Endothelial cell of umbilical vein (primary cell): ENCODE results near the gene LPCAT3. TPM values are rescaled to one million over a fixed set of nuclear protein-coding genes. Genes with fewer than 3 reads are reported as not detected.

Experiments used
- BruUV-seq: library from RNA; stranded (reverse); fragments of 400-500 nt; replicated peaks from 2 replicates; lab custom pipeline; 2021; lab: Mats Ljungman, UMichigan
- CTCF ChIA-PET: fragments of 300-600, 350-600 bp; sonication (Branson Sonifier 250); formaldehyde crosslinking; loops from one replicate; lab custom pipeline; 2021; ENCODE audit warnings: antibody characterized with exemption, inconsistent platforms; lab: Charles Lee
- POLR2A ChIA-PET: fragments of 300-600, 350-600 bp; sonication (Branson Sonifier 250); formaldehyde crosslinking; loops from one replicate; lab custom pipeline; 2021; ENCODE audit warnings: antibody characterized with exemption, inconsistent platforms; lab: Charles Lee
- DNase-seq: peaks from one replicate; pipeline ENCODE4 v3.0.0-alpha.2; 2011; ENCODE audit warnings: low read depth, low spot score
- FAIRE-seq: peaks from 2 replicates; lab custom pipeline; 2011; peaks lifted over from hg19 to GRCh38; lab: Jason Lieb, UNC
- H2AFZ ChIP-seq: 2 replicates; pipeline ENCODE4 v1.6.0; 2012; ENCODE audit warnings: low read depth, low read length, control low read depth, inconsistent platforms
- H3K27ac ChIP-seq: 2 replicates; pipeline ENCODE4 v1.5.1; 2011; ENCODE audit warnings: low read depth, mild to moderate bottlenecking, control low read depth, low read length, moderate library complexity; ENCODE audit not compliant: insufficient read depth
- H3K27me3 ChIP-seq, 2 experiments: 2 replicates each; pipeline versions ENCODE4 v1.6.0 to v1.6.1; 2011; ENCODE audit warnings: low read length in 2 of 2, mixed read lengths in 1 of 2; ENCODE audit not compliant: control insufficient read depth in 2 of 2, insufficient read depth in 2 of 2
- H3K36me3 ChIP-seq, 2 experiments: 2 replicates in 1 of 2; 3 replicates in 1 of 2; pipeline ENCODE4 v1.5.1; 2011; ENCODE audit warnings: low read length in 2 of 2, mild to moderate bottlenecking in 1 of 2, moderate library complexity in 1 of 2; ENCODE audit not compliant: control insufficient read depth in 2 of 2, insufficient read depth in 2 of 2; ENCODE audit errors: extremely low read depth in 1 of 2
- H3K4me1 ChIP-seq: 3 replicates; pipeline ENCODE4 v1.5.1; 2011; ENCODE audit warnings: mild to moderate bottlenecking, low read length; ENCODE audit not compliant: control insufficient read depth, insufficient read depth; ENCODE audit errors: extremely low read depth
- H3K4me2 ChIP-seq: 2 replicates; pipeline ENCODE4 v1.6.1; 2011; ENCODE audit warnings: low read length, control low read depth, mixed read lengths; ENCODE audit not compliant: insufficient read depth
- H3K4me3 ChIP-seq, 3 experiments: fragments of 200-600 bp in 1 of 3; sonication (generic), shearing (Covaris generic) in 1 of 3; replicated peaks in 1 of 3; 2 replicates each; pipeline ENCODE4 v1.5.1; 2011 to 2016; ENCODE audit warnings: control low read depth in 3 of 3, low read length in 3 of 3, mild to moderate bottlenecking in 2 of 3, inconsistent platforms in 1 of 3, low read depth in 1 of 3, moderate library complexity in 1 of 3; ENCODE audit not compliant: insufficient read depth in 1 of 3
- H3K79me2 ChIP-seq: 2 replicates; pipeline ENCODE4 v1.6.0; 2012; ENCODE audit warnings: low read length, inconsistent platforms; ENCODE audit not compliant: control insufficient read depth, insufficient read depth
- H3K9ac ChIP-seq: replicated peaks from 2 replicates; pipeline ENCODE3; 2011; ENCODE audit warnings: low read length, control low read depth; ENCODE audit not compliant: insufficient read depth; ENCODE audit errors: extremely low read depth
- H3K9me1 ChIP-seq: replicated peaks from 3 replicates; pipeline ENCODE4 v1.6.0; 2011; ENCODE audit warnings: mild to moderate bottlenecking, low read length; ENCODE audit not compliant: control insufficient read depth, insufficient read depth; ENCODE audit errors: extremely low read depth
- H3K9me3 ChIP-seq: replicated peaks from 2 replicates; pipeline ENCODE4 v1.5.1; 2012; ENCODE audit warnings: low read length, inconsistent platforms; ENCODE audit not compliant: control insufficient read depth, insufficient read depth
- H4K20me1 ChIP-seq: replicated peaks from 2 replicates; pipeline ENCODE3; 2011; ENCODE audit warnings: mild to moderate bottlenecking, low read length; ENCODE audit not compliant: control insufficient read depth, insufficient read depth; ENCODE audit errors: extremely low read depth
- CTCF ChIP-seq, 2 donors: IDR thresholded peaks; 1 replicate in 1 of 2; 2 replicates in 1 of 2; pipeline ENCODE4 v1.5.1; 2011; ENCODE audit warnings: low read length in 2 of 2, mild to moderate bottlenecking in 2 of 2, moderate library complexity in 2 of 2, control low read depth in 1 of 2, inconsistent platforms in 1 of 2, low read depth in 1 of 2; ENCODE audit not compliant: insufficient read depth in 1 of 2; ENCODE audit errors: extremely low read depth in 1 of 2
- EZH2 ChIP-seq: IDR thresholded peaks from 2 replicates; pipeline ENCODE4 v1.6.1; 2012; ENCODE audit warnings: borderline replicate concordance, low read depth, mild to moderate bottlenecking, moderate library complexity, low read length, inconsistent platforms; ENCODE audit not compliant: severe bottlenecking
- FOS ChIP-seq: IDR thresholded peaks from 2 replicates; pipeline ENCODE4 v1.6.1; 2011; ENCODE audit warnings: mild to moderate bottlenecking, low read length, moderate library complexity, borderline replicate concordance; ENCODE audit not compliant: insufficient read depth
- GATA2 ChIP-seq: IDR thresholded peaks from 2 replicates; pipeline ENCODE4 v1.7.0; 2011; ENCODE audit warnings: low read depth, mild to moderate bottlenecking, moderate library complexity, mixed read lengths, low read length; ENCODE audit not compliant: insufficient read length, insufficient read depth
- JUN ChIP-seq: IDR thresholded peaks from 2 replicates; pipeline ENCODE4 v1.6.1; 2011; ENCODE audit warnings: borderline replicate concordance, low read depth; ENCODE audit not compliant: insufficient read length, insufficient read depth
- MAX ChIP-seq: IDR thresholded peaks from 2 replicates; pipeline ENCODE4 v1.6.1; 2011; ENCODE audit not compliant: insufficient read depth, insufficient read length
- MYC ChIP-seq: IDR thresholded peaks from one replicate; pipeline ENCODE4 v1.6.1; 2011; ENCODE audit warnings: mild to moderate bottlenecking, low read depth, low read length
- POLR2A ChIP-seq: IDR thresholded peaks from 2 replicates; pipeline ENCODE4 v1.6.1; 2012; ENCODE audit warnings: low read depth, mild to moderate bottlenecking, control low read depth, low read length
- POLR2AphosphoS5 ChIP-seq: IDR thresholded peaks from 2 replicates; pipeline ENCODE4 v1.6.1; 2012; ENCODE audit warnings: low read depth, mild to moderate bottlenecking, control low read depth, low read length, moderate library complexity; ENCODE audit not compliant: insufficient read depth
- dilution Hi-C: fragments of 300-500 bp; cut with MboI; formaldehyde crosslinking; loops from one replicate; pipeline ENCODE4 v1.15.0; 2019; ENCODE audit warnings: low sequenced_read_pairs; ENCODE audit not compliant: extremely low pct_ligation_motif_present
- intact Hi-C: fragments of 100-400 bp; cut with micrococcal nuclease; formaldehyde crosslinking; loops from one replicate; pipeline ENCODE4 v1.10.0; 2022
- polyA plus RNA-seq, 4 experiments: library from polyadenylated mRNA; depleted of rRNA in 3 of 4; stranded (reverse) in 3 of 4; unstranded in 1 of 4; fragments of >200 nt; gene quantifications; 2 replicates each; pipeline versions ENCODE4 v1.2.1 to v1.2.3, GENCODE V29; 2011 to 2012; ENCODE audit warnings: missing spikeins in 1 of 4
- total RNA-seq: library from RNA; stranded (reverse); gene quantifications from 2 replicates; pipeline ENCODE4 v1.2.3, GENCODE V29; 2021

The LPCAT3 gene
- total and polyA plus RNA-seq, 2 donors (not counting 3 experiments of a cell fraction or from before 2014, with no cell fraction given), result 29.5 to 36.0 TPM

GRCh38 chr12:6965714-6966113, 52.6 kb downstream of the LPCAT3 start:
- no peaks in the 10 kb centered on the region for H4K20me1 ChIP-seq
- H2AFZ ChIP-seq, result no peak overlapping the region
- peaks cover 30% of the 10 kb centered on the region for H3K79me2 ChIP-seq
- POLR2A ChIA-PET, result no interaction called here
- H3K4me3 ChIP-seq, result no peak overlapping the region
- BruUV-seq, result no TSS peak
- intact Hi-C loops (loop anchor here (1.0 kb wide), 3 partner anchors 21 to 96 kb away; partner anchors contain the start of gene C12orf57), dilution Hi-C loops (no loop called here)
- no peaks in the 10 kb centered on the region for H3K27me3 ChIP-seq
- no peaks in the 10 kb centered on the region for H3K9me1 ChIP-seq
- no peak overlapping the region for H3K9ac ChIP-seq
- TF ChIP-seq FOS, result no peak
- no peak for TF ChIP-seq POLR2AphosphoS5
- TF ChIP-seq MYC, result no peak
- no peak for TF ChIP-seq POLR2A
- no peak for TF ChIP-seq GATA2
- TF ChIP-seq CTCF (IDR thresholded peaks at IDR 0.05; ENCODE audit: extremely low read depth in 1 of 2, insufficient read depth in 1 of 2, low read depth in 1 of 2, low read length in 2 of 2), result no peak
- TF ChIP-seq EZH2, result no peak
- no peak for TF ChIP-seq JUN
- TF ChIP-seq MAX, result no peak
- H3K4me1 ChIP-seq, result peaks cover 23% of the 10 kb centered on the region
- DNase-seq (no peak), FAIRE-seq (no peak)
- CTCF ChIA-PET, result interaction anchor here (1.3 to 4.0 kb wide), 5 partner anchors 18 to 143 kb away, joined by 3 to 124 read pairs (median 6); partner anchors contain the start of genes C12orf57, C1RL and RNU7-1
- H3K4me2 ChIP-seq, result no peak overlapping the region
- no peak overlapping the region for H3K27ac ChIP-seq
- peaks cover 13 to 30% of the 10 kb centered on the region in 2 experiments for H3K36me3 ChIP-seq
- no peaks in the 10 kb centered on the region for H3K9me3 ChIP-seq
